Islet of Langerhans (tissue), 1 donor: ENCODE measurements around the gene NEK7.

ENCODE experiments used
- FAIRE-seq: peaks from one replicate; lab custom pipeline; 2011; peaks lifted over from hg19 to GRCh38; lab: Jason Lieb, UNC

NEK7 gene

DNA sequence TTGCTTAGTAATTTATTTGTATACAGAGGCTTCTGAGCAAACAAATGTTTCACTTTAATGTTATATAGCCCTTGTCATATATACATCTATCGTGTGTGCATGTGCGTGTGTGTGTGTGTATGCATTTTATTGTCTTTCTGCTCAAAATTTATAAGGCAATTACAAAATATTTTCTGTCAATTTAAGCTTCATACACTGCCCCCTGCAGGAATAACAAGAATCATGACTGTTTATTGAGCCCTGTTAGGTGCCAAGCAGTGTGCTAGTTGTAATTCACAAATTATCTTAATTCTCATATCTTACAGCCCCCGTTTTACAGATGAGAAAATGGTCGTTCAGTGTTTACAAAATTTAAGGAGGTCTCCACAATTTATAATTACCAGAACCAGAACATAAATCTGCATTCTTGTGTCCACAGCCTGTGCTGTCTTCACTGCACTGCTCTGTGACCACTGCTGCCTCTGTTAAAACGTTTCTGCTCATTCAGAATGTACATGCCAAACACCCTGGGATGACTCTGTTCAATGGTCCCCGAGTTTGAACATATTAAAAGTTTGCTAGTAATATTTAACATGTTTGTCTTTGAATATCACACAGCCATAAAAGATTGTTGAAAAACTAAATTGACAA, 202.3 kb downstream of the NEK7 start:
- FAIRE-seq = no peak

DNA sequence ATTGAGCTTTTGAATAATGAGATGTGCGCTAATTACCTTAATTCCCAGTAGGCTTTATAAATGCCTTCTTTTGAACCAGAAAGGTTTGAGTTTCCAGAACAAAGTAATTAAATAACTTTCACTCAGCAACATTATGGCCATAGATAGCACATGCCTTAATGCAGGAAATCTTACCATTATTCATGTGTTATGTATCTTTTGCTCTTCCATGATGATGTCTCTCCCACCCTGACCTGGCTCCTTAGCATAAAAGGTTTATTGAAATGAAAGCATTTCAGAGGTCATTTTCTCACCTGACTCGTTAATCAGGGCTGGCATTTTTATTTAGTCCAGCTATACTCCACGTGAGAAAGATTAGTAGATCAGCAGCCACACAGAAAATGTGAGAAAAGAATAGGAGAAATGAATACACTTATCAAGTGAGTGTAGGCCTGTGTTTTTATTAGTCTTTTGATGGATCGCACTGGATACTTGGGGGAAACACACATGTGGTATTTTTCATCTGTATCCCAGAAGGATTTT, 203.5 kb downstream of the NEK7 start:
- FAIRE-seq = no peak

DNA sequence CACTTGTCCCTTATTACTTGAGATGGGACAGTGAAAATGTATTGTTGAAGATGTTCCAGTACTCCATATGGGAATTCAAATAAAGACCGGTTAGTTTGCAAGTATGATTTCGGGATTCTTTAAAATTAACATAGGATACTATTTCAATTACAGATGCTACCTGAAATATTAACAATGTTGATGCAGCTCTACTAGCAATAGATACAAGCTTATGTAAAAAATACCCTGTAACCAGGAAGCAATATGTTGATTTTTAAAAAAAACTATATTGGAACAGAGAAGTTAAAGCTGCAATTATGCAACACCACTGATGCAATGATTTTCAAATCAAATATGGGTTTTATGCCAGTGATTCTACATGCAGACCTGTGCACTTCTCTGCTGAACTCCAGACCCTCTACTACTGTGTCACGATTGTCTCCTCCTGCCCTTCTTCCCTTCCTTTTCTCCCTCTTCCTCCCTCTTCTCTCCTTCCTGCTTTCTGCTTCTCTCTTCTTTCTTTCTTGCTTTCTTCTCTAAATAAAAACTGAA, 204.5 kb downstream of the NEK7 start:
- no peak for FAIRE-seq

DNA sequence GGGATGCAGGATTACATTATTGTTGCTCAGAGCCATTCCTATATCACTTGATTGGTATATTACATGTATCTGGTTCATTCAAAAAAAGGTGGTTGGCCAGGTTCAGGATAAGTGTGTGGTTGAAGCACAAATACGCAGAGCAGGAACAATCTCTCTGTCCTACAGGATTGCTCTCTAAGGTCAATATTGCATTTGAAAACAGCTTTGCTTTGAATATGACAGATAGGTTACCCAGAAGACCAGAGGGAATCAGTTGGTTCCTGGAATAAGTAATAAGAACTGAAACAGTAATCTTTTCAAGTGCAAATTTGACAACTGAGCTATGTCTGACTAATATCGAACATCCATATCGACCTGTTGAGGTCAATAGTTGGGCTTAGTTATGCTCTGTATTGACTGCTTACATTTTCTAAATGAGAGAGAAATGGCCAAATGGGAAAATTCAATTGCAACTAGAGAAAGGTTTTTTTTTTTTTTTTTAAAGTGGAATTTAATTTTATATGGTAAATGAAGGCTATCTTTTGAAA, 206.9 kb downstream of the NEK7 start:
- FAIRE-seq = no peak

DNA sequence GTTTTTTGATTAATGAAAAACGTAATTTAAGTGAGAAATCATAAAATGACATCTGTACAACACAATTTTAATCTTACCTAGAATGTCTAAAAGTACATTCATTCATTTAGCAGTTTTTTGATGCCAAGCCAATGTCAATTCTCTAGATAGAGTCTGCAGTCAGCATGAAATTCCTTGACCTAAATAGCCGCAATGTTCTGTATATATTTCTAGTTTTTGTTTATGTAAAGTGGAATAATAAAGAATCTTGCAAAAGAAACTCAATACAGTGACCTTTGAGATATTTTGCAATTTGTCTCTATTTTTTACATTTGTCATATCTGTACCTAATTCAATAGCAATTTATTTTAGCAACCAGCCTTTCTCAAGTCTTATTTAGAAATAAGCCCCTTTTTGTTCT, 207.7 kb downstream of the NEK7 start:
- FAIRE-seq = no peak

DNA sequence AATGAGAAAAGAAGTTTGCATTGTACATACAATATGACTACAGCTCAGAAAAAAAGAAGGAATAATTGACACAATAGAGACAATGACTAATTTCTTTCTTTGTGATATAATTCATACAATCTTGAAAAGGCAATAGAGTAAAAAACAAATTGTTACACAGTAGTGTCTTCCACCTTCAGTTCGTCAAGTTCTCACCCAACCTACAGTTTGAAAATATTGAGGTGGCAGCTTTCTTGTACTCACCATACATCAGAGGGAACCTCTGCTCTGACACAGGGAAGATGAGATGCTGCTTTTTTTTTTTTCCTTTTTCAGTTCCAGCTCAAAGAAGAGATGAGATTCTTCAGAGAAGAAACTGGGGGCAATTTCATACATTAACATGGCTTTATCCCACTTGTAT, 210.5 kb downstream of the NEK7 start:
- no peak for FAIRE-seq

DNA sequence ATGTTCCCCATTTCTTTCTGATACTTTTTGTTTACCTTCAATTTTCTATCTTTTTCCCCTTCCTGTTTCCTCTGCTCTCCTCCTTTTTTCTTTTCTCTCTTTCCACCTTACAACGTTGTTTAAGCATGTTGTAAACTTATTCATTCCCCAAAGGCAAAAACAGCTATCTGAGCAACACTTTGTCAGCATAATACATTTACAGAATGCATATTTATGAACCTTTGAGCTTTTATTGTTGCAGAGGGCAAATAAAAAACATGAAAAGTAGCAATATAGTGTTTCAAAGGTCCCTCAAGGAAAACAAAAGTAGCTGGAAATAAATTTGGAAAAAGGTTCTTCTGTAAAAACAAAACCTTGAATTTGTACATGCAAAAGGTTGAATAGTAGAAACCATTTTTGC, 214.2 kb downstream of the NEK7 start:
- FAIRE-seq = no peak
